DMS153 (cell line): ENCODE results near the gene ARMH4.

Source experiments
- DNase-seq: peaks from one replicate; lab custom pipeline; 2025; lab: John Stamatoyannopoulos, UW

ARMH4 gene

GRCh38 chr14:57962325-57963035, 189.5 kb downstream of the ARMH4 start:
- DNase-seq = no peak

GRCh38 chr14:57961786-57962060, 190.3 kb downstream of the ARMH4 start:
- no peak for DNase-seq

DNA sequence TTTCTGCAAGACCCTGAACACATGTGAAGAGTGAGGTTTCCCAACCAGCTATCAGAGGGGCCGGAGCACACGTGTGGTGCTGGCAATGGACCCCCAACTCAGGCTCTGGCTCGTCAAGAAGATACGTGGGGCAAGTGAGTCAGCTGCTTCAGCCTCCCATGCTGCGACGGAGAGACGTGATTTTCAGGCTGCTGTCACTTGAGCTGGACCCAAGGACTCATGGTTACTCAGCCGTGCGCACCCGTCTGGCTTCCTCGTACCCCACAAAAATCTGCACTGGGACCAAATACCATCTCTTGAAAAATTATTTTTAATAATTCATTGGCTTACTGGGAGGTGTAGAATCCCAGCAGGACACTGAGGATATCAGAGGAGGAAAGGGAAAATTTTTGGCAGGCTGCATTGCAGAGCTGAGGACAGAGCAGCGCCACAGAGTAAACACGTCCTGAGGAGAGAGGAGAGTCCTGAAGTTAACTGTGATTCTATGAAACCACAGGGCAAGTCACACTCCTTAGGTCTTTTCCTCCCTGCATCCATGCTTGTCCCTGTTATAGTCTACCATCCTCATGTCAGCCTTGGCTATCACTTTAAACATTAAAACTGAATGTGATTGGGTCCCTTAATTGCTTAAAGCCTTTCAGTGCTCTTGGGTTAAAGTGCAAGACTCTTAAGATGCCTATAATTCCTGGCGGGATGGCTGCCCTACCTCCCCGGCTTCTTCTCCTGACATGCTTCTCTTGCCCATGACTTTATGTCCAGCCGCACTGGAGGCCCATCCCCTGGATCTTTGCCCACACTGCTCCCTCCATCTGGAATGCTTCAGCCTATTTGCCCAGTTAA, 190.8 kb downstream of the ARMH4 start:
- no peak for DNase-seq

GRCh38 chr14:57957441-57957840, 194.6 kb downstream of the ARMH4 start:
- no peak for DNase-seq
